HG03135 (cell line): ENCODE measurements around the gene STXBP5.

ENCODE experiments used
- ATAC-seq: cut with Tn5 transposase; IDR thresholded peaks from one replicate; pipeline ENCODE4 v1.9.1; 2021; ENCODE audit warnings: mild to moderate bottlenecking, moderate library complexity; ENCODE audit not compliant: unreplicated experiment

Gene STXBP5

GRCh38 chr6:147177286-147177685 lies 26.9 kb upstream of the STXBP5 start:
- no peak for ATAC-seq

DNA sequence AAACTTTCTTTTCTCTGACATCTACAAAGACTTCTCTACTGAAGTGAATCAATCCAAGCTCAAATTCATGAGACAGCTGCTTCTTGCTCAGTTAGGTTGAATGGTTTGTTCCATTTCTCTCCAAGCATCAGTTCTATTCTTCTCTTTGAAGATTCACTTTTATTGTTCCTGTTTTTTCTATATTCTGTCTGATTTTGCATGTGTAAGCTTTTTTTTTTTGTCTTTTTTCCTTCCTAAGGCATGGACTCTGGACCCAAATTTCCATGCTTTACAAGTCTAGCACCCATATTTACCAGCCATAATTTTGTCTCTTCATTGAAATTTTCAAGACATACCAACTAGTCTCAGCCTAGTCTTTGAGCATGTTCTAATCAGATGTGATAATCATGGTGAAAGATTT lies 25.9 kb upstream of the STXBP5 start:
- no peak for ATAC-seq

DNA sequence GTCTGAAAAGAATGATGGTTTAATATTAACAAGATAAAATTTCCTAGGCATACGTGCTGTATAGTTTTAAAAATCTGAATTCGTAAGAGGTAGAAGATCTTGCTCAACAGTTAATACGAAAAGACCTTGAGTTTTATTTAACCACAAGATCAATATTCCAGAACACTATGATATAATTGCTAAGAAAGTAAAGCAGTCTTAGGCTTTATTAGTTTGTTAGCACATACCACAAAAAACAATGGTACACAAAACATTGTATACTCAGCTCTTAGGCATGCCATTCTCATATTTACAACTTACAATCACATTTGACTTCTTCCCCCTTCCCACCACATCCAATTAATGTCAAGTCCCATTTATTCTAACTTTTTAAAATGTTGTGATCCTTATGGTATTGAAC lies 24.4 kb upstream of the STXBP5 start:
- no peak for ATAC-seq

DNA sequence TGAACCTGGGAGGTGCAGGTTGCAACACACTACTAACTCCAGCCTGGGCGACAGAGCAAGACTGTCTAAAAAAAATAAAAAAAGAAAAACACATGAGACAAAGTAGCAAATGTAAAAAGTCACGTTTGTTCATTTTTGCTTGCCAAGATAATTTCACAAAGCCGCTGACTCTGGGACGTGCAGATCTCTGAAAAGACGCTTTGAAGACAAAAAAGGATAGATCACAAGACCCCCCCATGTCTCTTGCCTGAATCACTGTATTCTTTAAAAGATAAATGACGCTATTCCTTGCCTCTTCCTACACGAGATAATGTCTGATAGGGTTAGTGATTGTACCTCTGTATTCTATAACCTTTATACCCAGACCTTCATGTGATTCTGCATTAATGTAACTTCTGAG lies 23.3 kb upstream of the STXBP5 start:
- ATAC-seq: no peak

- no peak for ATAC-seq
Observed at GRCh38 chr6:147184379-147184778, 19.8 kb upstream of the STXBP5 start.

DNA sequence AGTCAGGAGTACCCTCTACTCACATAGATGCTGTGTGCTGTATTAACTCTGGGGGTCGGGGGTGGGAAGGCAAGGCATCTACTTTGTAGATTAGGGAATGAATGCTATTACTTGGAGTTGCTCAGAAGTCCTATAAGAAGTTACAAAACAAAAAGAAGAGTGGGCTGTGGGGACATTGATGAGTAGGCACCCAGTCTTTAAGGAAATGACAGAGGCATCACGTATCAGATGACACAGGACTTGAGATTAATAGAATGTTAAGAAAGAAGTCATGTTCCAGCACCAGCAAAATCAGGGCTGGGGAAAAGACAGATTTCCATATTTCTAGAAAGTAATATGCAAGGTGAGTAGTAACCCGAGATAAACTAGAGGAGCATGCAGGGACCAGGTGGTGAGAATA lies 19.0 kb upstream of the STXBP5 start:
- ATAC-seq: no peak

- ATAC-seq: no peak
Observed at GRCh38 chr6:147190556-147190955, 13.7 kb upstream of the STXBP5 start.

DNA sequence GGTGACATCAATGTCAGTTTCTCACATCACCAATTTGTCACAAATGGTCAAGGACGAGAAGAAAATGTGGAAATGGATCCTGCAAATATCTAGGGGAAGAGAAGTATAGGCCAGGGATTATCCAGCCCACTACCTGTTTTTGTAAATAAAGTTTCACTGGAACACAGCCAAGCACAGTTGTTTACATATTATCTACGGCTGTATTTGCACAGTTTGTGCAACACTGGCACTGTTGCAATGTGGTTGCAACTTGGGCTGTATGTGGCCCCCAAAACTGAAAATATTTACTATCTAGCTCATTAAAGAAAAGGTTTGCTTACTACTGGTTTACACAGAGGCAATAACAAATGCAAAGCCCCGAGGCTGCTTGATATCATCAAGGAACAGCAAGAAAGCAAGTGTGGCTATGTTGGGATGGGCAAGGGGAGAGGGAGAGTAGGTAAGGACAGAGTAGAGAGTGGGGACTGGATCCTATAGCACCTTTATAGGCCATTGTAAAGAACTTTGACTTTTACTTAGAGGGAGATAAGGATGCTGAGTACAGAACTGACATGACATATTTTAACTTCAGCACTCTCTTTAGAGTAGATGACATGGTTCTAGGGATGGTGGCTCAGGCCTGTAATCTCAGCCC lies 11.8 kb upstream of the STXBP5 start:
- ATAC-seq: no peak

DNA sequence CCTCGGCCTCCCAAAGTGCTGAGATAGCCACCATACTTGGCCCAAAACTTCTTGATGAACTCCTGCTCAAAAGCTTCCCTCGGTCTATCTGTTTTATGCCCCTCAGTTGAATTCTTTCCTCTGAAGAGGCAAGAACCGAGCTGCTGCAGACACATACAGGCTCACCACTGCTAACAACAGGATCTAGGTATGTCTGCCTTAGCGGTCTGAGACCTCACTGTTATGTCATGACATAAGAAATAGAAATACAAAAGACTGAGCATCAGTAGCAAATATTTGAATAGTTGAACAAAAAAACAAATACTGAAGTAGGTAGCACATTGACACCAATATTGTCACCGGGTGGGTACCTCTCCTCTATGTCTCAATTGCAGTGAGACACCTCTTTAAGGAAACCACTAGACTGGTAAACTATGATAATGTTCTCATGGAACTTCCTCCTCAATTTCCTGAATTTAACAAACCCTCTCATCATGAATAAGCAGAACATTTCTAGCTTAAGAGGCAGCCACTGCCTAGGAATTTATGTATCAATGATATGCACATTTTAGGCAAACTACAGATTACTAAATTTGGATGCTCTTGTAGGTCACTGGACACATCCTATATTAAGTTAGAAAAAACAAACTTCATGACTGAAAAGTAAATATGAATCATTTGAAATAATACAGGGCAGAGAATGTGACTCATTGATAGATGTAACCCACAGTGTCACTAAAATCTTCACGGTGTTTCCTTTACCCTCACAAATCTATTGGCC lies 9.4 kb upstream of the STXBP5 start:
- ATAC-seq: no peak

DNA sequence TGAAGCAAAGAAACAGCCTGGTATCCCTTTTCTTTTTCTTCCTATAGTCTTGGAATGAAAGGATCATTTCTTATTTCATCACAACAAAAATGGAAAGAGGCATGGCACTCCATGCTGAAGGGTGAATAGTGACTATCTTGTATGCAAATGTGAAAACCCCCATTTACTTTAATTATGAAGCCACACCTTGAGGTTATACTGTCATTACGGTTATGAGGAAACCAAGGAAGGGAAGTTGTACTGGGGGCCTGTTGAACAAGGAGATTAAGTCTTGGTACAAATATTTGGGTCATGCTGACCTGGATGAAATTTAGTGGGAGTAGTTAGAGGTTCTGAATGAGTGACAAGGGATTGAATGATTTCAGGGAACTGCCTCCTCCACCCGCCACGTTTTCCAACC lies 8.7 kb upstream of the STXBP5 start:
- ATAC-seq: no peak

- no peak for ATAC-seq
Observed at GRCh38 chr6:147195987-147196386, 8.2 kb upstream of the STXBP5 start.

GRCh38 chr6:147200711-147201110 lies 3.5 kb upstream of the STXBP5 start:
- no peak for ATAC-seq

DNA sequence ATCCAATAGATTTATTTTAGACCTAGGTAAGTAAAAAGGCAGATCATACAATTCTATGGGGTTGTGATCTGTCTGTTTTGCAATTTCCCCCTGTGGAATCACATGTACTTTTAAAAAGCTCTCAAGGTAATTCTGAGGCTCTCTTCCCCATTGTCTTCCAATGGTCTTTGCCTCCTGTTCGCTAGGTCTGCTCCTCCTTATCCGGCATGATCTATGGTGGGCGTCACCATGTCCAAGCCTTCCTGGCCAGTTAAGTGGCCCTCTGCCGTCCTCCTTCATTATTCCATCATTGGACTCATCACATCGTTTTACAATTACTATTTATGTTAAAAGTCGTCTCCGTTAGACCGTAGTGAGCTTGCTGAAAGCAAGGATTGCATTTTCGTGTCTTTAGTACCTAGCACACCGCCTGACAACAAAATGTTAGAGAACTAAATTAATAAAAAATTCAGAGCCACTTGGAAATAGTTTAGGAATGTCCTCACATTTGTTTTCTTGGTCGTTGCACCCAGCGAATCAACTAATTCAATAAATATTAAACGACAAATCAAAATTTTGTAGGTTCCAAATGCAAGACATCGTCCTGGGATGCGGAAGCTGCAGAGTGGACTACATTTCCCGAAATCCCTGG lies 2.2 kb upstream of the STXBP5 start:
- ATAC-seq: no peak

DNA sequence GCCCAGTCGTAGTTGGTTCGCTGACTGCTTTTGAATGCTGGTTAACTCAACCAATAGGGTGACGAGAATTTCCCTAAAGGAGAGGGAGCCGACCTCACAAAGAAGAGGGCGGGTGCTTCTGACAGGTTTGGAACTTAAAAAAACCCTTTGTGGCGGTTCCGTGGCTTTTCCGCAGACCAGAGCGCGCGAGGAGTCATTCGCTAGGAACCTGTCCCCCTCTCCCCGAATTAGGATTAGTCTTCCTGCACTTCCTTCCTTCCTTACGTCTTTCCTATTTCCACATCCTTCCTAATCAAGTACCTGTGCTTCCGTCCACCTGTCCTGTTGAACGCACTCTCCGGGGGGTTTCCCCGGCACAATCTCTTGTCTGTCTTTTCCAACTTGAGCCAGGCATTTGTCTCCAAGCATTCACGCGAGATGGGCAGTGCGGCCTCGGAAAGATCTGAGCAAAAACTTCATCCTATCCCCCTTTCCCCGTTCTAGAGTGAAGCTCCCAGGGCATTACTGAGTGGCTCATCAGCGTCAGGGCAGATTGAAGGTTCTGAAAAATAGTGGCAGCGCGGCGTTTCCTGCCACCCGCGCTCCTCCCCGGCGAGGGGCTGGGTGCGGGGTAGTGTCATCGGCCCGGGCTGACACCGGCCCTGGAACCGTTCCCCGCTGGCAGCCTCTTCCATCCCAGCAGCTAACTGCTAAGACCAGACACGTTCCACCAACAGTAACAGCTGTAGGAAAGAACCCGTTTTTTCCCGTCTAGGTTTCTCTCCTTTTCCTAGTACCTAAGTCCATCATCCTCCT lies 1.5 kb upstream of the STXBP5 start:
- peak; percentile 81 for ATAC-seq

DNA sequence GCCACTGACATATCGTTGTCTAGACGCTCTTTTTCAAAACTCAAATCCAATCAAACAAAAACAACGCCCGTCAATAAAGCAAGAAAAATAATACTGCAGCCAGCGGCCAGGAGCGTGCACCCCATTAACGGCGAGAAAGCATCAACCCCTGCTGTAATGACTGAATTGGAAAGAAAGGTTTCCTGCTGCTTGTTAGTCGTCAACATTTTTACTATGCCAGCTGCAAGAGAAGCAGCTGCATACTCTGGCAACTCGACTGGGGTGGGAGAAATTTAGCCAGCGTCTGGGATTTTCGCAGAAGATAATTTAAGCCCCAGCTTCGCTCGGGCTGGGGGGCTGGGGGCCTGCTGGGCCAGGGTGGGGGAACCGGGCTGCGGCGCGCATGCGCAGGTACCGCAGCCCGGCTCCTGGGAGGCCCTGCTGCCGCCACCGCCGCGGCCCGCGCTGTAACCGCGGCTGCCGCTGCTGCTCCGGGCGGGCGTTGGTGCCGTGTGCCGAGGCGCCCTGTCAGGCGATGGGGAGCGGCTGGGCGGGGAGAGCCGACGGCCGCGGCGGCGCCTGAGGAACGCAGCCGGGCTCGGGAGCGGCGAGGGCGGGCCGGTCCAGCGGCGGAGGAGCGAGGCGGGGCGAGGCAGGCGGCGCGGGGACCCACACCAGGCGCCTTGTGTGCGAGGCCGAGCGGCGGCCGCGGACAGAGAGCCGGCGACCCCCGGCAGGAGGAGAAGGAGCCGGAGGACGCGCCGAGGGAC lies 732 bp upstream of the STXBP5 start:
- peak; percentile 48 for ATAC-seq

DNA sequence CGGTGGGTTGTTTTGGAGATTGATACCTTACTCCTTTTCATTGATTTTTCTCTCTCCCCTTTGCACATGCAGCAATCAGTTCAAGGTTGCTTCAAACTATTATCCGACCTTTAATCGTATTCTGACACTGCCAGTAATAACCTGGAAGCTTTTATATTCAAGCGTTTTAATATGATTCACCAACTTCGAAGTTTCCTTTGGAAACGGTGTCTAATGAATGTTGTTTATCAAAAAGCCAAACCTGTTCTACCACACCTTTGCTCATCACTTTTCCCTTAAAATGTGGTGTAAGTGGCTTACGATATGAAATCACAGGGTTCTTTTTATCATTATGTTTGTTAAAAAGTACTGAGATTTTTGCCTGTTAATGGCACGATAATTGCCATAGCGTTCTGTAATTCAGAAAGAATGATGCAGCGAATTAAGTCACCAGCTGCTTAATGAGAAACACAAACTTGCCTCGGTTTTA lies 660 bp downstream of the STXBP5 start:
- no peak for ATAC-seq

DNA sequence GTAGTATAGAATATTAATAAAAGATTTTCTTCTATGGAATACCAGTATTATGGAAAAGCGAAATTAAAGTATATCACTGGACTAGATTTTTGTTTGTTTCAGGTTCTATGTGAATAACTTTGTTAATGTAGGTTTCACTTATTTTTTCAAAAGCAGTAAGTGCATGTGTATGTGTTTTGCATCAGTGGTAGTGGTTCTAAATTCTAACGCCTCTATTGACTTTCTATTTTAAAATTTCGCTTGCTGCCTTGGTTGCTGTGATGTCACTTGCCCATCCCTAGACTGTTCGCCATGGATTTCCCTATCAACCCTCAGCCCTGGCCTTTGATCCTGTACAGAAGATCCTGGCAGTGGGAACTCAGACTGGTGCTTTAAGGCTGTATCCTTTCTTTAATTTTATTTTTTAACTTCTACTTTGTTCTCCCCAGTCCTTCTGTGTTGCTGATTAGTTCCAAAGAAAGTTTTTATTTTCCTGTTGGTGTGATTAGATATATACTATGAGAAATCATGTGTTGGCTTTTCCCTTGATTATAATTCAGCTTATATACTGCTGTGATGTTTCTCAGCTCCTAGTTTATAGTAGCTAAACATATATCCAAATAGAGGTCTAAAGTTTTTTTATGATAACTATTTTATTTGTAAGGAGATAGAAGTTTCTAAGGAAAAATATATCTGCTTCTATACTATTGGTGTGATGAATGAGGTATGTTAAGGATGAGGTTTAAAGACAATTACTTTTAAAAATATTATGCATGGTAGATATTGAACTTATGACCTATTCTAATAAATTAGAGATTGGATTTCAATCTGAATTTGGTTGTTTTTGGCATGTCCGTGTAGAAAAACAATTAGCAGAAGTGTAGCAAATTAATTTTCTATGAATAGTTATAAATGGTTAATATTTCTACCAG lies 1.7 kb downstream of the STXBP5 start:
- no peak for ATAC-seq

DNA sequence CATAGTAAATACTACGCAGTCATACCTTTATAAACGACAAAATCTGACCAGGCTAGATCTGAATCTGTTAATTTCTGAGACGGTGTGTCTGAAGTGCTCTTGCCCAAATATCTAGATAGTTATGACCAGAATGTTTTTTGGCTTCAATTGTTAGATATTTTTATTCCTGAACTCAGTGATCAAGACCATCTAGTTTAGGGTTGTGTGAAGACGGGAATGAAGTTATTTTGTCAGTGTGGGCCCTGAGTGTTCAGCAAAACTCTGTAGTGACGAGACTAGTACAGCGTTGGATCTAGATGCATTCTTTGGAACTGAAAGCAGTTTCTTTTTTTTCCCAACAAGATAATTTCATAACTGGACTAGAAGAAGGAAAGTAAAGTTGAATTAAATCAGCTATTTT lies 3.1 kb downstream of the STXBP5 start:
- ATAC-seq: no peak
